ENCODE results near the gene SMOC2. TPM values are rescaled to one million over a fixed set of nuclear protein-coding genes. Genes with fewer than 3 reads are reported as not detected.

Gene SMOC2
- polyA plus RNA-seq, 1 donor from 2014 or later: 0.50 TPM

DNA sequence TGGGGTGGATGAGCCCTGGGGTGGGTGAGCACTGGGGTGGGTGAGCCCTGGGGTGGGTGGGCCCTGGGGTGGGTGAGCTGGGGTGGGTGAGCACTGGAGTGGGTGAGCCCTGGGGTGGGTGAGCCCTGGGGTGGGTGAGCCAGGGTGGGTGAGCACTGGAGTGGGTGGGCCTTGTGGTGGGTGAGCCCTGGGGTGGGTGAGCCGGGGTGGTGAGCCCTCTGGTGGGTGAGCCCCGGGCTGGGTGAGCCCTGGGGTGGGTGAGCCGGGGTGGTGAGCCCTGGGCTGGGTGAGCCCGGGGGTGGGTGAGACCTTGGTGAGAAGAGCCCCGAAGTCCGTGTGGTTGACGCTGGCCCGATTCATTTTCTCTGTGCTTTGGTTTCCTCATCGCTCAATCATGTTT is 18.6 kb downstream of the SMOC2 start:
- Histone ChIP-seq H3K36me3 (ENCODE audit: insufficient read depth, low read length) (no peaks in the 10 kb centered on the region), H3K27me3 (ENCODE audit: insufficient read depth, low read depth, low read length) (no peaks in the 10 kb centered on the region), H4K20me1 (ENCODE audit: insufficient read depth) (no peaks in the 10 kb centered on the region), H3K27ac (ENCODE audit: low read length) (no peak overlapping the region), H3K79me2 (replicated peaks; ENCODE audit: insufficient read depth, low read length) (no peaks in the 10 kb centered on the region), H3K9me2 (ENCODE audit: insufficient read depth, low read length) (no peaks in the 10 kb centered on the region), H2AFZ (ENCODE audit: low read depth, low read length) (no peak overlapping the region), H3F3A (ENCODE audit: insufficient read depth, low read length, poor library complexity, severe bottlenecking) (no peaks in the 10 kb centered on the region), H3K4me2 (ENCODE audit: low read length) (no peak overlapping the region), H3K9me3 (ENCODE audit: low read length) (no peaks in the 10 kb centered on the region), H3K9ac (ENCODE audit: low read length) (no peak overlapping the region), H3K4me3 (ENCODE audit: low read length) (no peak overlapping the region)
- TF ChIP-seq MXI1 (conservative IDR thresholded peaks at IDR 0.05; ENCODE audit: poor library complexity, severe bottlenecking) (no peak), EP300 (conservative IDR thresholded peaks at IDR 0.05; ENCODE audit: poor library complexity, severe bottlenecking) (no peak), SMC3 (conservative IDR thresholded peaks at IDR 0.05; ENCODE audit: poor library complexity) (no peak), EZH2 (IDR thresholded peaks at IDR 0.05; ENCODE audit: borderline replicate concordance, insufficient read depth, low read length, poor library complexity, severe bottlenecking) (no peak), POLR2AphosphoS5 (IDR thresholded peaks at IDR 0.05) (no peak), RAD21 (conservative IDR thresholded peaks at IDR 0.05) (no peak), TAF1 (IDR thresholded peaks at IDR 0.05; ENCODE audit: low read depth) (no peak)
- TF ChIP-seq, protein P1, sequence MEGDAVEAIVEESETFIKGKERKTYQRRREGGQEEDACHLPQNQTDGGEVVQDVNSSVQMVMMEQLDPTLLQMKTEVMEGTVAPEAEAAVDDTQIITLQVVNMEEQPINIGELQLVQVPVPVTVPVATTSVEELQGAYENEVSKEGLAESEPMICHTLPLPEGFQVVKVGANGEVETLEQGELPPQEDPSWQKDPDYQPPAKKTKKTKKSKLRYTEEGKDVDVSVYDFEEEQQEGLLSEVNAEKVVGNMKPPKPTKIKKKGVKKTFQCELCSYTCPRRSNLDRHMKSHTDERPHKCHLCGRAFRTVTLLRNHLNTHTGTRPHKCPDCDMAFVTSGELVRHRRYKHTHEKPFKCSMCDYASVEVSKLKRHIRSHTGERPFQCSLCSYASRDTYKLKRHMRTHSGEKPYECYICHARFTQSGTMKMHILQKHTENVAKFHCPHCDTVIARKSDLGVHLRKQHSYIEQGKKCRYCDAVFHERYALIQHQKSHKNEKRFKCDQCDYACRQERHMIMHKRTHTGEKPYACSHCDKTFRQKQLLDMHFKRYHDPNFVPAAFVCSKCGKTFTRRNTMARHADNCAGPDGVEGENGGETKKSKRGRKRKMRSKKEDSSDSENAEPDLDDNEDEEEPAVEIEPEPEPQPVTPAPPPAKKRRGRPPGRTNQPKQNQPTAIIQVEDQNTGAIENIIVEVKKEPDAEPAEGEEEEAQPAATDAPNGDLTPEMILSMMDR (IDR thresholded peaks at IDR 0.05; ENCODE audit: poor library complexity, severe bottlenecking): no peak
- TF ChIP-seq, protein P2, sequence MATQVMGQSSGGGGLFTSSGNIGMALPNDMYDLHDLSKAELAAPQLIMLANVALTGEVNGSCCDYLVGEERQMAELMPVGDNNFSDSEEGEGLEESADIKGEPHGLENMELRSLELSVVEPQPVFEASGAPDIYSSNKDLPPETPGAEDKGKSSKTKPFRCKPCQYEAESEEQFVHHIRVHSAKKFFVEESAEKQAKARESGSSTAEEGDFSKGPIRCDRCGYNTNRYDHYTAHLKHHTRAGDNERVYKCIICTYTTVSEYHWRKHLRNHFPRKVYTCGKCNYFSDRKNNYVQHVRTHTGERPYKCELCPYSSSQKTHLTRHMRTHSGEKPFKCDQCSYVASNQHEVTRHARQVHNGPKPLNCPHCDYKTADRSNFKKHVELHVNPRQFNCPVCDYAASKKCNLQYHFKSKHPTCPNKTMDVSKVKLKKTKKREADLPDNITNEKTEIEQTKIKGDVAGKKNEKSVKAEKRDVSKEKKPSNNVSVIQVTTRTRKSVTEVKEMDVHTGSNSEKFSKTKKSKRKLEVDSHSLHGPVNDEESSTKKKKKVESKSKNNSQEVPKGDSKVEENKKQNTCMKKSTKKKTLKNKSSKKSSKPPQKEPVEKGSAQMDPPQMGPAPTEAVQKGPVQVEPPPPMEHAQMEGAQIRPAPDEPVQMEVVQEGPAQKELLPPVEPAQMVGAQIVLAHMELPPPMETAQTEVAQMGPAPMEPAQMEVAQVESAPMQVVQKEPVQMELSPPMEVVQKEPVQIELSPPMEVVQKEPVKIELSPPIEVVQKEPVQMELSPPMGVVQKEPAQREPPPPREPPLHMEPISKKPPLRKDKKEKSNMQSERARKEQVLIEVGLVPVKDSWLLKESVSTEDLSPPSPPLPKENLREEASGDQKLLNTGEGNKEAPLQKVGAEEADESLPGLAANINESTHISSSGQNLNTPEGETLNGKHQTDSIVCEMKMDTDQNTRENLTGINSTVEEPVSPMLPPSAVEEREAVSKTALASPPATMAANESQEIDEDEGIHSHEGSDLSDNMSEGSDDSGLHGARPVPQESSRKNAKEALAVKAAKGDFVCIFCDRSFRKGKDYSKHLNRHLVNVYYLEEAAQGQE (IDR thresholded peaks at IDR 0.05; ENCODE audit: borderline replicate concordance): no peak

DNA sequence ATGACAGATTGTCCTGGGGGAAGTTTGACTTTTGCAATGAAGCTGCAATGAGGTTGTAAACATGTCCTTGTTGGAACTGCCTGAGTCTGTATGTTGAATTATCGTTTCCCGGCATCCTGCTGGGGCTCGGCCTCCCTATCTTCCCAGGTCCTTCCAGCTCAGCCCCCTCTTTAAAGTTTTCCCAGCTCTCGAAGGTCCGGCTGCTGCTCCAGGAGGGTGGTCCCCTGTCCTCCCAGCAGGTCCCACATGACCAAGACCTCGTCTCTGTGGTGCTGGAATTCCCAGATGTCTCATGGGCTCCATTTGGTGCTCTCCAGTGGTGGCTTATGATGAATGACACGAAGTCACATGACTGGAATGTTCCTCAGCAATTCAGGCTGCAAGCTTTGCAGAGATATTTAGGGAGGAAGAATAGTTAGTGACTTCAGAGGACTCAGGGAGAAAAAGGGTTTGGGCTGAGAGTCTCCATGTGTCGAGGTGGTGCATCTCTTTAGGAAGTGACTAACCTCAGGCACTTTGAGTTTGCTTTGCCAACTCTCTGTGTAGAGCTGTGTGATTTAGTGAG is 21.4 kb downstream of the SMOC2 start:
- H3K79me2 ChIP-seq (replicated peaks; ENCODE audit: insufficient read depth, low read length): no peaks in the 10 kb centered on the region
- no peaks in the 10 kb centered on the region for H3K9me2 ChIP-seq (ENCODE audit: insufficient read depth, low read length)
- H3K27ac ChIP-seq (ENCODE audit: low read length): no peak overlapping the region
- H3K36me3 ChIP-seq (ENCODE audit: insufficient read depth, low read length): no peaks in the 10 kb centered on the region
- no peak overlapping the region for H3K4me3 ChIP-seq (ENCODE audit: low read length)
- H3K4me2 ChIP-seq (ENCODE audit: low read length): no peak overlapping the region
- H3K27me3 ChIP-seq (ENCODE audit: insufficient read depth, low read depth, low read length): no peaks in the 10 kb centered on the region
- no peaks in the 10 kb centered on the region for H3K9me3 ChIP-seq (ENCODE audit: low read length)
- no peaks in the 10 kb centered on the region for H3F3A ChIP-seq (ENCODE audit: insufficient read depth, low read length, poor library complexity, severe bottlenecking)
- no peak overlapping the region for H2AFZ ChIP-seq (ENCODE audit: low read depth, low read length)
- H4K20me1 ChIP-seq (ENCODE audit: insufficient read depth): no peaks in the 10 kb centered on the region
- H3K9ac ChIP-seq (ENCODE audit: low read length): no peak overlapping the region
- no peak for TF ChIP-seq SMC3 (conservative IDR thresholded peaks at IDR 0.05; ENCODE audit: poor library complexity)

DNA sequence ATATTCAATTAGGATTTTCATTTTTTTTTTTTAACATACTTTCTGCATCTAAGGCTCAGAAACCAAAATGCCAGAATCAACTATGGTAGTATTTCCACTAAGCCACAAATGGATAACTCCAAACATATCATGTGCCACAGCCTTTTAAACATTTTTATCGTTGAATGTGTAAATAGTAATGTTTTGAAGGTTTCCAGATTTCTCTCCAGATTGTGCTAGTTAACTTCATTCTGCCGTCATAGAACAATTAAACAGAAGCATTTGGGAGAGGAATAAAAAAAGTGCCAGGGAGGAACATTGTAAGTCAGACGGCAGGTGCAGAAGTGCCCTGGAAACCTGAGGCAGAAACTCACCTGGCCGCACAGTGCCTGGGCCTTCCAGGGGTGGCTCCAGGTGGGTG is 23.6 kb downstream of the SMOC2 start:
- no peaks in the 10 kb centered on the region for H3K9me2 ChIP-seq (ENCODE audit: insufficient read depth, low read length)
- TF ChIP-seq, protein P2 (IDR thresholded peaks at IDR 0.05; ENCODE audit: borderline replicate concordance): no peak
- TF ChIP-seq SMC3 (conservative IDR thresholded peaks at IDR 0.05; ENCODE audit: poor library complexity): no peak
- H3K4me2 ChIP-seq (ENCODE audit: low read length): no peak overlapping the region
- H4K20me1 ChIP-seq (ENCODE audit: insufficient read depth): no peaks in the 10 kb centered on the region
- no peak overlapping the region for H3K9ac ChIP-seq (ENCODE audit: low read length)
- H3K9me3 ChIP-seq (ENCODE audit: low read length): no peaks in the 10 kb centered on the region
- H3F3A ChIP-seq (ENCODE audit: insufficient read depth, low read length, poor library complexity, severe bottlenecking): no peaks in the 10 kb centered on the region
- H3K4me3 ChIP-seq (ENCODE audit: low read length): no peak overlapping the region
- H3K79me2 ChIP-seq (replicated peaks; ENCODE audit: insufficient read depth, low read length): no peaks in the 10 kb centered on the region
- no peaks in the 10 kb centered on the region for H3K36me3 ChIP-seq (ENCODE audit: insufficient read depth, low read length)
- no peaks in the 10 kb centered on the region for H3K27me3 ChIP-seq (ENCODE audit: insufficient read depth, low read depth, low read length)
- H3K27ac ChIP-seq (ENCODE audit: low read length): no peak overlapping the region
- H2AFZ ChIP-seq (ENCODE audit: low read depth, low read length): no peak overlapping the region
